Measurements from ENCODE around the gene RPS15. TPM values are rescaled to one million over a fixed set of nuclear protein-coding genes. Genes with fewer than 3 reads are reported as not detected.

Gene RPS15
- total and polyA plus RNA-seq, 2 of the 13 experiments (the other 11 are each of a cell fraction or from before 2014, with no cell fraction given), result 695 to 1,411 TPM

GRCh38 chr19:1392939-1393530, 45.2 kb upstream of the RPS15 start:
- H3K4me1 ChIP-seq (ENCODE audit: insufficient read depth, low read length), result peaks cover 25% of the 10 kb centered on the region
- DNase-seq (ENCODE audit: low spot score), result no peak
- H3K9me3 ChIP-seq (ENCODE audit: low read length), result no peaks in the 10 kb centered on the region
- no peaks in the 10 kb centered on the region for H3K79me2 ChIP-seq (ENCODE audit: insufficient read depth, low read length)
- ChIA-PET CTCF (ENCODE audit: low intra/inter-chr PET ratio, low total read pairs) (no interaction called here), POLR2A (interaction anchor here (1.1 kb wide), 1 partner anchor 20 kb away, joined by 3 read pairs; no protein-coding TSS in a partner anchor)
- FAIRE-seq, result no peak
- H3K4me2 ChIP-seq (ENCODE audit: low read depth, low read length), result no peak overlapping the region
- no peak overlapping the region for H3K9ac ChIP-seq (ENCODE audit: insufficient read depth, low read depth, low read length)
- in situ Hi-C loops (cut with HindIII; ENCODE audit: extremely low pct_ligation_motif_present, low pct_unique_long_range_greater_than_20kb) (no loop called here), intact Hi-C loops (cut with micrococcal nuclease; ENCODE audit: unreplicated experiment) (no loop called here)
- H4K20me1 ChIP-seq (ENCODE audit: insufficient read depth, low read length), result no peaks in the 10 kb centered on the region
- no peak overlapping the region for H2AFZ ChIP-seq (ENCODE audit: low read length)
- H3K27me3 ChIP-seq (ENCODE audit: control insufficient read depth in 1 of 2, insufficient read depth in 2 of 2, low read length in 2 of 2), result no peaks in the 10 kb centered on the region
- WGBS (ENCODE audit: low lambda C conversion rate), result 99% methylated on average over 28 of the region's 37 CpGs
- BruUV-seq (replicated peaks), result no TSS peak
- no peak overlapping the region for H3K27ac ChIP-seq (ENCODE audit: extremely low read length, insufficient read depth, low read length)
- no peak for TF ChIP-seq MNT (IDR thresholded peaks at IDR 0.05)
- TF ChIP-seq SALL1 (CRISPR knock-in tag; IDR thresholded peaks at IDR 0.05), result no peak
- TF ChIP-seq RBFOX2 (IDR thresholded peaks at IDR 0.05; ENCODE audit: low read depth, low read length), result peak; percentile 56; the same call in 1 of the 2 replicates
- TF ChIP-seq AGO2 (optimal IDR thresholded peaks at IDR 0.05; ENCODE audit: low read depth, low read length), result peak; percentile 24
- TF ChIP-seq ATAD3A (CRISPR knock-in tag; IDR thresholded peaks at IDR 0.05), result no peak
- no peak for TF ChIP-seq KLF6 (CRISPR knock-in tag; IDR thresholded peaks at IDR 0.05)
- 0 out of 2 replicates have a peak, but pooled peaks have one; percentile 17 for TF ChIP-seq POLR2G (IDR thresholded peaks at IDR 0.05; ENCODE audit: low read depth, low read length)
- no peak for TF ChIP-seq CENPBD1 (CRISPR knock-in tag; IDR thresholded peaks at IDR 0.05; ENCODE audit: borderline replicate concordance, low read depth)
- TF ChIP-seq MXD1 (CRISPR knock-in tag; IDR thresholded peaks at IDR 0.05), result no peak
- ATAC-seq, result no peak
- H3K36me3 ChIP-seq (replicated peaks in 1 of 2; ENCODE audit: control insufficient read depth in 1 of 2, insufficient read depth in 2 of 2, low read length in 2 of 2), result peaks cover 8 to 38% of the 10 kb centered on the region in 2 experiments
- no peak overlapping the region for H3K4me3 ChIP-seq (replicated peaks in 1 of 3; ENCODE audit: insufficient read depth in 1 of 3, low read depth in 2 of 3, low read length in 3 of 3)
